NCI-H446 (cell line): ENCODE results near the gene FAM163A.
"Not testable (repeated sequence)": the region's sequence is repeated elsewhere in the genome, so short reads cannot be mapped to it uniquely, and the experiment has no call there.

Experiments used
- DNase-seq, 2 experiments: peaks; one replicate each; lab custom pipeline; 2025; lab: John Stamatoyannopoulos, UW

The FAM163A gene

DNA sequence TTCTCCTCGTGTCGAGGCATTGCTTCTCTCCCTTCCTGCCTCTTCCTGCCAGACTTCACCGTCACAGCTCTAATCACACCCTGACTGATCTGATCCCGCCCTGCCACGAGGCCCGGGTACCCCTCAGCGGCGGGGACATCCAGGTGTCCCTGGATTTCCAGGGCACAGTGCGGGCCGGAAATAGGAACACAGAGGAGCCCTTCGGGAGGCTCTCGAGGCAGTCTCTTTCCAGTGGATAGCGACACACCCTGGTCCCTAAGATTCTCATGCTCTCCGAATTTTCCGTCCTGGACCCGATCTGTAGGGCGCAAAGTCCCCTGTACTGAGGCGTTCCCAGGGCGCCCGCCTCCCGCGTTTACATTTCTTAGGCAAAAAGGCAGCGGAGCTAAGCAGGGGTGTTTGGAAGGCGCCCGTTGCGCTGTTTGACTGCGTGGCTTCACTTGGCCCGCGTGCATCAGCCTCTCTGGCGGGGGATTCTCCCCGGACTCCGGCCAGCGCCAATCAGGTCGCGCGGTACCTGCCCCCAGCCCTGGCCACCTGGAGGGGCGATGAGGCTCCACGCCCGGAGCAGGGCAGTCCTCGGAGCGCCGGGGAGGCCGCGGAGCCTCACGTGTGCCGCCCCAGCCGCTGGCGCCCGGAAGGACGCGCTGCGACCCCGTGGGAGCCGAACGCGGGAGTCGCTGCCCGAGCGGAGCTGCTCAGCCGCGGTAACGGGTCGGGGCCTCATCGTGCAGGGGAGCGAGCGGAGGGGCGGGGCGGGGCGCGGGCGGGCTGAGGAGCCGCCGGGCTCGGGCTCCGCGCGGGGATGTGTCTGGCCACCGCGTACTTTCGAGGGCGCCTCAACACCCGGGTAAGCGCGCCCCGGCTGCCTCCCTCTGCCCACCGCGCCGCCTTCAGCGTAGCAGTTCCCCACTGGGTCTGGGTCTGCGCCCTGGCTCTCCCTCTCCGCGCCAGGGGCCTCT, at the start of gene FAM163A:
FAM163A (plus strand) TSS at position 575 of the 962 bp plus-strand sequence. CDS start 69,807 bp downstream, outside the sequence.
- no peak for DNase-seq

DNA sequence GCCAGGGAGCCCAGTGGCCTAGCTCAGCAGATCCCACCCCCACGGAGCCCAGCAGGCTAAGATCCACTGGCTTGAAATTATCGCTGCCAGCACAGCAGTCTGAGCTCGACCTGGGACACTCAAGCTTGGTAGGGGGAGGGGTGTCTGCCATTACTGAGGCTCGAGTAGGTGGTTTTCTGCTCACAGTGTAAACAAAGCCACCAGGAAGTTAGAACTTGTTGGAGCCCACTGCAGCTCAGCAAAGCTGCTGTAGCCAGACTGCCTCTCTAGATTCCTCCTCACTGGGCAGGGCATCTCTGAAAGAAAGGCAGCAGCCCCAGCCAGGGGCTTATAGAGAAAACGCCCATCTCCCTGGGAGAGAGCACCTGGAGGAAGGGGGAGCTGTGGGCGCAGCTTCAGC, 48.6 kb upstream of the FAM163A start:
- not testable (repeated sequence) for DNase-seq

DNA sequence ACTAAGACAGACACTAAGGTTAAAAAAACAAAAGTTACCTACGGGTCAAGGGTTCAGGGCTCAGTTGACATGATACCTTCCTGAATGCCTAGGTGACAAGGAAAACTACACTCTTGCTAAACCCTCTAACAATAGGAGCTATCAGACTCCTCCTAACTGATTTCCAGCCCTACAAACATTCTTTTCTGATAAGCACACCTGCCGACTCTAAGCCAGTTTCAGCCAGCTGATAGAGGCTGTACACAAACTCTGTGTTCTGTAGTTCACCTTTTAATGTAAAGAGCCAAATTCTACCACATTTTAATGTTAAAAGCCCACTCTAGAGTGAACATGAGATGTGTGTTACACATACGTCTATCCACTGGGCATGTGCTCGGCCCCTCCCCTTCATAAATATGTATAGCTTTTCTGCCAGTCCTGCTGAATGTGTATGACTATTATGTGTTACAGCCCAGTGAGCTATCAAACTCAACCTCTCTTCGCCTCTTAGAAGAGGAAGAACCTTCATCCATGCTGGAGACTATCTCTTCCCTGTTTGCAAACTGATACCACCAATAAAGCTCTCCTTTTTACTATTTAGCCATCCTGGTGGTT, 40.0 kb upstream of the FAM163A start:
- no peak for DNase-seq

DNA sequence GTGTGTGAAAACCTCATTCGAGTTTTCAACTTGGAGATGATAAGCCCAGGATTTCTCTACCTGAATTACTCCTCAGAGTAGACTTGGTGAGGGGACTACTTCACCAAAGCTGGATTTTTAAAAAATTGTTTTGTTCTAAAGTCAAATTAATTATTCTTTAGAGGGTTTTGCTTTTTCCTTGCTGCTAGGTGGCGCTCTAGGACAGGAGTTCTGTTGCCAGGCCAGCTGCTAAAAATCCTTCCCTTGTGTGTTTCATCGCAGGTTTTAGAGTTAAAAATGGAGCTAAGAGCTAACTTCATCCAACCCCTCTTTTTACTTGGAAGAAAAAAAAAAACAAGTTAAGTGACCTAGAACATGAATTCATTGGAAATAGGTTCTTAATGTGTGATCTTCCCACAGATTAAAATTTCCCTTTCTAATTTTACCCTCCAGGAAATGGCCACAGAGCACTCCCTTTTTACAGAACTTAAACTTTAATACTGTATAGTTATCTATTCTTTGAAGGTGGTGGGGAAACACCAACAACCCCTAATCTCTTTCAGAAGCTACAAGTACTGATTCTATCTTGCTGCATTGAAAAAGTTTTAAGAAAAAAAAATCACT, 36.7 kb upstream of the FAM163A start:
- peak; percentile 41 to 73 for DNase-seq

DNA sequence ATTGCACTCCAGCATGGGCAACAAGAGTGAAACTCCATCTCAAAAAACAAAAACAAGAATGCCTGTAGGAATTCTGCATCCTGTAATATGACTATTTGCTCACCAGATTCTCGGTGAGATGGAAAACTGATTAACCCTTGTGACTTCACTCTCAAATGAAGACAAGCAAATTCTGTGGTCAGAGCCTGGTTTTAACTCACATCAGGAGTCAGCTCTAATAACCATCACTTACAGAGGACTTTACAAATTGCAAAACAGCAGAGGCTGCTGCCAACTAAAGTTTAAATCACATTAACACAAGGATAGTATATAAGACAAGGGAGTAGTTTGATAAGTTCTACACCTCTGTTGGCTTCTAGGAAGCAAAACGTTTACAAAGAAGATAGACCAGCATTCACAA, 35.7 kb upstream of the FAM163A start:
- no peak for DNase-seq

DNA sequence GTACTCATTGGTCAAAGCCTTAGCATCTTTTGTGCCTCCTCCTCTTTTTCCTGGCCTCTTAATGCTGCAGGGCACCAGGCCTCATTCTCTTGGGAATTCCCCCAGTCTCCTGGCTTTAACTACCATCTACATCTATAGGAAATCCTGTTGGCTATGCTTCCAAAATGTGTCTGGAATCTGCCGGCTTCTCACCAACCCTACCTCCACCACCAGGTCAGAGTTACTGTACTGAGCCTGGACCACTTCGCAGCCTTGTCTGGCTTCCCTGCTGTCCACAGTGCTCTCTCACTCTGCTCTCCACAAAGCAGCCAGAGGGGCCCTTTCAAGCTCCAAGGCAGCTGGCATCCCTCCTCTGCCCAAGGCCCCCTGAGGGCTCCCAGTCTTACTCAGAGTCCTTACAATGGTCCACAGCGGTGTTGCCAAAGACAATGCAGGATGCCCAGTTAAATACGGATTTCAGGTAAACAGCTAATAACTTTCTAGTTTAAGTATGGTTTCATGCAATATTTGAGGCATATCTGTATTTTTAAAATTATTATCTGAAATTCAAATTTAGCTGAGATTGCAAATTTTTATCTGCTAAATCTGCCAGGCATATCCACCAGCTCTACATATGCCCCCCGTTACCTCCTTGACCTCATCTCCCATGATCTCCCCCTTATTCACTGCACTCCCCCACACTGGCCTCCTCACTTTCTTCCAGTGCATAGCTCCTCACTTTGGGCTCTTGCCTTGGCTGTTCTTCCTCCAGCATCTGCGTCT, 34.5 kb upstream of the FAM163A start:
- no peak for DNase-seq

DNA sequence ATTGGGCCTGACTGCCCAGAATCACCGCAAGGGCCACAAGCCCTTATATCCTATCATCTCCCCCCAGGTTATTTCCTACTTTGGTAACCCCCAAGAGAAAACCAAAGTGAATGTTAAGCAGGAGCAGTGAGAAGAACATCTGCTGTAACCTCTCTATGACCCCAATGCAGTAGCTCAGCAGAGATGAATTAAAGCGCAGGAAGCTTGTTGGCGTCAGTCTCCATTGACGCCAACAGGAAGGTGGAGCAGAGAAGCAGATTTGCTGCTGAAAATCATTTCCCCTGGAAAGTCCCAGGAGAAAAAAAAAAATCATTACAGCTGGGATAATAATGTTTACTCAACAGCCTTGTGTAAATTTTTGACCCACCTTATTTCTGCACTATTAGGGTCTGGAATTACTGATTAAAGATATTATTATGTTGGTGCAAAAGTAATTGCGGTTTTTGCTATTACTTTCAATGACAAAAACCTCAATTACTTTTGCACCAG, 33.2 kb upstream of the FAM163A start:
- DNase-seq, result no peak

DNA sequence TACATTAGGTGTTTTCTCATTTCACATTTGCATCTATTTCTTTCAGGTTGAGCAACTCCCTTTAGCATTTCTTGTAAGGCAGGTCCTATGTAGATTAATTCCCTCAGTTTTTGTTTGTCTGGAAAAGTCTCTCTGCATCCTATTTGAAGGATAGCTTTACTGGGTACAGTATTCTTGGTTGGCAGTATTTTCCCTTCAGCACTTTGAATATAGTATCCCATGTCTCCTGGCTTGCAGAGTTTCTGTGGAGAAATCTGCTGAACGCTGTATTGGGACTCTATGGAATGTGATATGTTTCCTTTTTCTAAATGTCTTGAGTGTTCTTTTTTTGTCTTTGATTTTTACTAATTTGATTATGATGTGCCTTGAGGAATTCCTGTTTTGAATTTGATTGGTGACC, 28.9 kb upstream of the FAM163A start:
- DNase-seq, result no peak

DNA sequence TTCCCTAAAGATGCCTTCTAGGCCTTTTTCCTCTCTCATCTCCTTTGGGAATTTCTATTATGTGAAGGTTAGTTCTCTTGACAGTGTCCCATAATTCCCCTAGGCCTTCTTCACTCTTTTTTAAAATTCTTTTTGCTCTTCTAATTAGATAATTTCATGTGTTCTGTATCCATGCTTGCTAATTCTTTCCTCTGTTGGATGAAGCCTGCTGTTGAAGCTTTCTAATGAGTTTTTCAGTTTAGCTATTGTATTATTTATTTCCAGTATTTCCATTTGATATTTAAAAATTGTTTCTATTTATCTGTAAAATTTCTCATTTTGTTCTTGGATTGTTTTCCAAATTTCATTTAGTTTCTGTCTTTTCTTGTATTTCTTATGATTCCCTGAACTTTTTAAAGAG, 28.5 kb upstream of the FAM163A start:
- DNase-seq, result no peak

DNA sequence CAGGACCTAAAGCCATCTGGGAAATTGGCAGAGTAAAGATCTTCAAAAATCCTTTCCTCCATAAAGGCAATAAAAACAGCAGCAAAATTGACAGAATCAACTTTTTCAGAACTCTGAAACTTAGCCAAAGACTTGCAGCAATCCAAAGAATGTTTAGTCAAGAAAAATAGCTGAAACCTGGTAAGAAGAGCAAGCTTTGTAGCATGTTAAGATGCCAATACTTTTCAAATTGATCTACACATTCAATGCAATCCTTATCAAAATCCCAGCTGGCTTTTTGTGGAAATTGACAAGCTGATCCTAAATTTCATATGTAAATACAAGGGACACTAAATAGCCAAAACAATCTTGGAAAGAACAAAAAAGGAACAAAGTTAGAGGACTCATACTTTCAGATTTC, 23.8 kb upstream of the FAM163A start:
- no peak for DNase-seq

DNA sequence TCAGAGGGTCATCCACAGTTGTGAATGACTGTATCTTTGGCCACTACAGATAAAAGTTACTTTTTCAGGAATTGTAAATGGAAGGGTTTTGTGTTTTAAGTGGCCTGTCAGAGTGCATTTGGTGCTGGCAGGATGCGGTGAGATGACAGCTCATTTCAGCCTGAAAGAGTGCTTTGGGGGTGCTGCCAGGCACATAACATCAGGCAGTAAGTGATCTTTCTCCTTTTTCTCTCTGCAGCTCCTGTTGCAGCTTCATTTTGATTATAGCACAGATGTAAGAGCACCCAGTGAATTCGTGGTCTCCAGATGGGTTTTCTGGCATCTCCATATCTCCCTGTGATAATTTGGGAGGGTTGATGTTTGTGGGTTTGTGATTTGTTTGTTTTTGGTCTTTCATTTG, 14.8 kb upstream of the FAM163A start:
- no peak for DNase-seq

DNA sequence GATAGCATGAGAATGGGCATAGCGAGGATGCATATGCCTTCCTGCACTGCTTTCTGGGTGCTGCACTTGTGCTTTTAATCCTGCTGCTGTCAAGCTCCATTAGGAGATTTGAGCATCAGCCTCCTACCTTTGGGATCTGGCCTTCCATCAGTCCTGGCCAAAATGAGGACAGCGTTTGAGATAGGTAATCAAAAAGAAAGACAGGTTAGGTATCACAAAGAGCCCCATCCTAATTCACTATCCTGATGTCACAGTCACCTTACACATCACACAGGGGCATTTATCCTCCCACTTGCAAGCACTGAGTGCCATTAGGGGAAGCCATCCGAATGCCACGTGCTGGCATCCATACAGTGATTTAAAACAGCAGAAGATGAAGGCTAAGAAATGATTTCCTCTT, 13.2 kb upstream of the FAM163A start:
- no peak for DNase-seq

DNA sequence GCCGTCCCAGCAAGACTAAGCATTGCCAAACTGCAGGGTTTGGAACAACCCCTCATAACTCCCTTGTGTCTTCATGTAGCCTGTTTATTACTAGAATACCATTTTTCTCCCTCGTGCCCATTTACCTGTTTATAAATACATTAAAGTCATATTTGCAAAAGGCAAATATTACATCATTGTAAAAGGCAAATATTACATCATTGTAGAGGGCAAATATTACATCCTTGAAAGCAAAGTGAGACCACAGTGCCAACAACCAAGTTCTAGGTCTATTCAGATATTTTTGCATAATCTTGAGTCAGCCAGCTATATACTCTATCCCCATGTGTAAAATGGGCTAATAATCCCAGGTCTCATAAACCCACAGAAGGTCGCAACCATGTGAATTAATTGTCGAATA, 11.4 kb upstream of the FAM163A start:
- DNase-seq, result no peak

DNA sequence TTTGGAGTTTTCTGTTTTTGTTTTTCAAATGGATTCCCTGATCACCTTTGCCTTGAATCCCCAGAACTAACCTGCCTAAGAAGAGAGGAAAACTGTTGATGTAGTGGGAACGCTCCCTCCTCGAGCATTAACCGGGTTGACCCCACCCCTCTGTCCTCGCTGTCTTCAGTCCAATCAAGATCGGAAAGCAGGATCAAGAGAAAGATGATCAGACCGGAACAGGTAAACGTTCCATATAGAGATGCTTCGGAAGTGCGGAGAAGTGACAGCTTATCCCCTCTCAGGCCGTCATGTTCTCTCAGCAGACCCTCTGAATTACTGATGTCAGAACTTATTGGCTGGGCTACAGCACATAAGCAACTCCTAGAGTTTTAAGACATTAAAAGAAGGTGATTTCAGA, 800 bp upstream of the FAM163A start:
- DNase-seq, result no peak

DNA sequence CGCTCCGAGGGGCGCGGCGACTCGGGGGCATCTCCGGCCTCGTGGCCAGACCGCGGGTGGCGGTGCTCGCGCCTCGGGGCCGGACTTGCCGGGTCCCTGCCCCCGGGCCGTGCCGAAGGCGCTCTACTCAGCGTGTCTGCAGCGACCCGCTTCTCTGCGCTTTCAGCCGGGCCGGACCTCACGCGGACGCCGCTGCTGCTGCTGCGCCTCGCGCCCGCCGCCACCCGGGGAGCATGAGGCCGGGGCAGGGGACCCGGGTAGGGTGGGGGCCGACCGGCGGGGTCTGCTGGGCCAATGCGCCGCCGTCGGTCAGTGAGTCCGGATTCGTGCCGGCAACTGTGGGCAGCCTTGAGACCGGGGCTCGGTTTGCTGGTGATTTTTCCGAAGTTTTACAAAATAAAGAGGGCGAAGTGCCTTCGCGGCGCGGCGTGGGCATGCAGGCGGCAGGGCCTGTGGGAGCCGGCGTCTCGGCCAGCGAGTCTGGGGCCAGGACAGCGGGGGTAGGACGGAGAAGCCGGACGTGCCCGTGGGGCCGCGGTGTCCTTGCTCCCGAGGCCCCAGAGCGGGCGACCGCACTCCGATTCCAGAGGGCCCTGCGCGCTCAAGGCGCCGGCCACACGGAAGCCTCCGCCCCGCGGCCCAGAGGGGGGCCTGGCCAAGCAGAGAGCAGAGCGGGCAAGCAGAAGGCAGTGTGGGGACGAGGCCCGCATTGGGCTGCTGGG, 749 bp downstream of the FAM163A start:
- DNase-seq, result no peak

DNA sequence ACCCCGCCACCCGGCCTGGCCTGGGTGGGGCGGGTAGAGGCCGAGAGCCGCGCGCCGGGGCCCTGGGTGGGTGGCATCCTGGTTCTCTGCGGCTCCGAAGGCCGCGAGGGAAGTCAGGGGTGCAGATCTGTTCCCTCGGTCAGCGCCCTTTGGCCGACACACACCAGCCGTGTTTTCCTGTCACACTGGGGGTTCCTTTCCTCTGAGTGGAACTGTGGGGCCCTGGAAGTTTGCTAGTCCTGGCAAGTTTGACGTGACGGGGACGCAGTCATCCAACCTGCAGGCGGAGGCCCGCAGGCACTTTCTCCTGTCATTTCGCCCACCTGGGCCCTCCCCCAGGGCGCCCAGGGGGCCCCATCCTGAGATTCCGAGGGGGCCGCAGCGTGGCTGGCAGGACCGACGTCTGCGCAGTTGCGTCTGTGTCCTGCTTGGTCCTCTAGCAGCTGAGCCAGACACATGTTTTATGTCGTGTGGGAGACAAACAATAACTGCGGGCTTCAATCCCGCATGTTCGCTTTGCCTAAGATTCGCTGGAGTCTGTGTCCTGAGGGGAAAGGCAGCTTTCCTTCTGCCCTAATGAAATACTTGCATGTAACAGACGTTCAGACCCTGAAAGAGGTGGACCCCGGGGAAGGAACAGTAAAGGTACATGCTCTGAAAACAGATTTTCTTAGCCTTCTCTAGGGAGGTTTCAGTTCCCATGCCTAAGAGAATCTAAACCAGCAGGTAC, 1.5 kb downstream of the FAM163A start:
- no peak for DNase-seq

DNA sequence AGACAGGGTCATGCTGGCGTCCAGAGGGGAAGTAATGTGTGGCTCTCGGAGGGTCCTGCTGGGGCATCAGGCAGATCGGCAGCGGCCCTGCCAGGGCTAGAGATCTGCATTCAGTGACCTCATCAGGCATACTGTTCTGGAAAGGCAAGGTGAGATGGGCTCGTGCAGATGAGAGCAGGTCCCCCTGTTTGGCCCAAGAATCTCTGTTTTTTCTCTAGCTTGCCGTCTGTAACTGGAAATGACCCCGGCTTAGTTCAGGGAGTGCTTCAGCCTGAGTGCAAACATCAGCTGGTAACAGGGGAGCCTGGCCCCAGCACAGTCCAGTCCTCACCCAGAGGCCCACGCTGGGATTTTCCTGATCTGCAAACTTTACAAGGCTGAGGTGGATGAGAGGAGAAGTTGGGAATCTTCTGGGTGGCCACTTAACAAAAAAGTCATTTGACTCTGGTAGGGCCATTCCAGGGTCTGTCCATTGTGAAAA, 2.1 kb downstream of the FAM163A start:
- DNase-seq, result no peak

DNA sequence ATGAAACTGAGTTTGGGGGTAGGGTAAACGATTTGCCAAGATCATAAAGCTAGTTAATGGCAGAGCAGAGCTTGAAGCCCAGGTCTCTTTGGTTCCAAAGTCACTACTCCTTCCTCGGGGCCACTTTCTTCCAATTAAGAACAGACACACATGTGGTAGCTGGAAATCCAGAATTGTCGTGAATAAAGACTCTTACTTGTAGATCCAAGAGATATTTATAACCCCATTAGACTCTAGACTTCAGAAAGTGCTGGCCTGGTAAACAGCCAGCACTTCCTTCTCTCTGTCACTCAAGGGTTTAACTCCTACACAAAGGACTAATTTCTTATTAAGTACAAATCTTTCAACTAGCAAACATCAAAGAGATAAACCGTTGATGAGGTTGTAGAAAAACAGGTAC, 2.7 kb downstream of the FAM163A start:
- DNase-seq, result no peak

DNA sequence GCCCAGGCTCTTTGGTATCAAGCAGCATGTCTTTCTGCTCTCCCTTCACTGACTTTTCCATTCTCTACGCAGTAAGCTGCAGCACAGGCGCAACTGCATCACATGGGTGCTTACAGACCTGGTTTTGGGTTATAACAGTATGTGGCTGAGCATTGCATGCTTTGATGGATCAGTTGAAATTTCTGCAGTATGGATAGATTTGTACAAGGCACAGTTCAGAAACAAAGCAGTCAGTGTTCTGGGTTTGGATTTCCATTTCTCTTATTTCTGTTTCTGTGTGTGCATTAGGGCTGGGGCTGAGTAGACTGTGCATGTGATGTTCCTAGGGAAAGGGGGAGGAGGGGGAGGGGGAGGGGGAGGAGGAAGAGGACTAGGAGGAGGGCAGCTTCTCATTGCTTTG, 4.5 kb downstream of the FAM163A start:
- DNase-seq, result no peak

DNA sequence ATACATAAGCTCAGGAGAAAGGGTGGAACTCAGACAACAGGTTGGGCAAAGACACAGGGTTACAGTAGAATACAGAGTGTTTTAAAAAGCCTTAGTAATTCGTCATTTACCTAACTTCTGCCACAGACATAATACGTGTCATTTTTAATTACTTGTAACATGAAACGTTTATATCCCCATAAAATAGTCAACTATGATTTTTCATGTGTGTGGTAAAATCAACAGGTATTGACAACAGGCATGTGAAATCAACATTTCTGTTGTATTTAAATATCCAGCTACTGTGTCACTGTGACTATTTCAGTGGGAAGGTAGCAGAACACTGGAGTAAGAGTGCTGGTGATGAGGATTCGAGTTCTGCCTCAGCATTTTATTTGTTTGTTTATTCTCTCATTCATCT, 5.7 kb downstream of the FAM163A start:
- no peak for DNase-seq

DNA sequence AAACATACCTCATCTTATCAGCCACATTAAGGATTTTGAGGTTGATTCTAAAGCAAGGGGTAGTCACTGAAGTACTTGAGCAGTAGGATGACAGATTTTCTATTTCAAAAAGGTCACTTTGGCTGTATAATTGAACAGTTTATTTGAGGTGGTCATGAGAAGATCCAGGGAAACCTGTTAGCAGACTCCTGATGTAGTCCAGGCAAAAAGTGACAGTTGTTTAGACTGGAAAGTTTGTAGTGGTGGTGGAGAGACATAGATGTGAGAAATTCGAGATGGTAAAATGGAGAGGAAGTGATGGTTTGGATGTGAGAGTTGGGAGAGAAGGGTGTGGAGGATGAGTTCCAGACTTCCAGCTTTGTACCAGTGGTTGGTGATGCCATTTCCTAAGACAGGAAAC, 7.5 kb downstream of the FAM163A start:
- no peak for DNase-seq
